H1 (cell line): ENCODE measurements around the gene SLC39A2. TPM values are rescaled to one million over a fixed set of nuclear protein-coding genes. Genes with fewer than 3 reads are reported as not detected.

Source experiments
- CTCF ChIA-PET: fragments of 300-600 bp; sonication (Branson Sonifier 250); formaldehyde crosslinking; loops from one replicate; lab custom pipeline; 2021; ENCODE audit not compliant: partially characterized antibody; lab: Charles Lee
- POLR2A ChIA-PET: fragments of 300-600 bp; sonication (Branson Sonifier 250); formaldehyde crosslinking; loops from one replicate; lab custom pipeline; 2021; ENCODE audit warnings: inconsistent platforms; ENCODE audit not compliant: partially characterized antibody; lab: Charles Lee
- DNase-seq, 2 experiments: peaks; one replicate each; pipeline versions ENCODE4 v3.0.0 to v3.0.0-alpha.2; 2010 to 2022; ENCODE audit warnings: low spot score in 2 of 2, low read depth in 1 of 2, mixed read lengths in 1 of 2
- FAIRE-seq: peaks from 2 replicates; lab custom pipeline; 2011; peaks lifted over from hg19 to GRCh38; lab: Jason Lieb, UNC
- H2AFZ ChIP-seq: 2 replicates; pipeline ENCODE4 v1.8.1; 2012; ENCODE audit warnings: low read length, inconsistent platforms
- H2AK5ac ChIP-seq: 2 replicates; pipeline ENCODE4 v1.6.1; 2013; ENCODE audit warnings: low read depth, low read length
- H2BK120ac ChIP-seq: replicated peaks from 2 replicates; pipeline ENCODE3; 2013; ENCODE audit warnings: low read depth, low read length, inconsistent platforms
- H2BK12ac ChIP-seq: 2 replicates; pipeline ENCODE4 v1.6.1; 2013; ENCODE audit warnings: low read depth, low read length
- H2BK15ac ChIP-seq: 2 replicates; pipeline ENCODE4 v1.6.1; 2013; ENCODE audit warnings: low read length
- H2BK20ac ChIP-seq: 2 replicates; pipeline ENCODE4 v1.6.1; 2013; ENCODE audit warnings: low read length
- H2BK5ac ChIP-seq: 2 replicates; pipeline ENCODE4 v1.6.1; 2013; ENCODE audit warnings: low read depth, low read length
- H3K14ac ChIP-seq: 2 replicates; pipeline ENCODE4 v1.6.1; 2013; ENCODE audit warnings: inconsistent platforms; ENCODE audit not compliant: insufficient read length
- H3K18ac ChIP-seq: 2 replicates; pipeline ENCODE4 v1.6.1; 2013; ENCODE audit warnings: low read length; ENCODE audit errors: extremely low read depth
- H3K23ac ChIP-seq: 2 replicates; pipeline ENCODE4 v1.6.1; 2013; ENCODE audit warnings: inconsistent platforms; ENCODE audit not compliant: insufficient read length
- H3K23me2 ChIP-seq: 2 replicates; pipeline ENCODE4 v1.6.1; 2013; ENCODE audit warnings: low read depth, low read length
- H3K27ac ChIP-seq: 2 replicates; pipeline ENCODE4 v1.6.1; 2011; ENCODE audit warnings: low read depth, low read length, inconsistent platforms
- H3K27me3 ChIP-seq, 4 experiments: replicated peaks in 1 of 4; 1 replicate in 1 of 4; 2 replicates in 3 of 4; pipeline versions ENCODE4 v1.6.1 to v1.8.1; 2011 to 2013; ENCODE audit warnings: low read length in 3 of 4, mild to moderate bottlenecking in 3 of 4, inconsistent platforms in 2 of 4, mixed read lengths in 2 of 4, moderate library complexity in 1 of 4; ENCODE audit not compliant: control insufficient read depth in 3 of 4, insufficient read depth in 3 of 4; ENCODE audit errors: extremely low read depth in 1 of 4
- H3K36me3 ChIP-seq, 4 experiments: 2 replicates each; pipeline versions ENCODE4 v1.6.1 to v1.8.1; 2011 to 2013; ENCODE audit warnings: mild to moderate bottlenecking in 4 of 4, low read length in 3 of 4, moderate library complexity in 2 of 4, control low read depth in 1 of 4, inconsistent platforms in 1 of 4; ENCODE audit not compliant: insufficient read depth in 4 of 4, control insufficient read depth in 2 of 4
- H3K4ac ChIP-seq: replicated peaks from 2 replicates; pipeline ENCODE3; 2013; ENCODE audit warnings: low read length, low read depth, mixed read lengths, inconsistent platforms; ENCODE audit not compliant: insufficient read length
- H3K4me1 ChIP-seq, 4 experiments: replicated peaks in 1 of 4; 1 replicate in 1 of 4; 2 replicates in 3 of 4; pipeline versions ENCODE4 v1.6.1 to v1.8.1; 2011 to 2013; ENCODE audit warnings: low read length in 3 of 4, inconsistent platforms in 2 of 4, mixed read lengths in 1 of 4; ENCODE audit not compliant: insufficient read depth in 4 of 4, control insufficient read depth in 3 of 4
- H3K4me2 ChIP-seq, 2 experiments: 2 replicates each; pipeline versions ENCODE4 v1.6.1 to v1.8.1; 2011 to 2013; ENCODE audit warnings: low read depth in 2 of 2, low read length in 2 of 2, control low read depth in 1 of 2, inconsistent platforms in 1 of 2, mild to moderate bottlenecking in 1 of 2; ENCODE audit not compliant: insufficient read depth in 1 of 2
- H3K4me3 ChIP-seq, 4 experiments: fragments of 200-600, 300-600 bp in 1 of 4; sonication (generic), shearing (Covaris generic), sonication (Bioruptor Twin) in 1 of 4; 2 replicates each; pipeline versions ENCODE4 v1.5.1 to v1.8.1; 2011 to 2016; ENCODE audit warnings: low read length in 4 of 4, low read depth in 3 of 4, control low read depth in 2 of 4, inconsistent platforms in 2 of 4, mild to moderate bottlenecking in 2 of 4, mixed read lengths in 1 of 4, moderate library complexity in 1 of 4; ENCODE audit not compliant: insufficient read depth in 2 of 4; ENCODE audit errors: extremely low read depth in 1 of 4
- H3K56ac ChIP-seq: replicated peaks from 2 replicates; pipeline ENCODE3; 2013; ENCODE audit warnings: low read depth, mild to moderate bottlenecking, mixed read lengths, low read length, inconsistent platforms; ENCODE audit not compliant: insufficient read length
- H3K79me1 ChIP-seq: 2 replicates; pipeline ENCODE4 v1.6.1; 2013; ENCODE audit warnings: low read depth, low read length, control low read depth
- H3K79me2 ChIP-seq, 2 experiments: 2 replicates each; pipeline versions ENCODE4 v1.6.1 to v1.8.1; 2012 to 2013; ENCODE audit warnings: low read length in 2 of 2, mild to moderate bottlenecking in 2 of 2, inconsistent platforms in 1 of 2; ENCODE audit not compliant: insufficient read depth in 2 of 2, control insufficient read depth in 1 of 2
- H3K9ac ChIP-seq, 4 experiments: replicated peaks in 1 of 4; 1 replicate in 1 of 4; 2 replicates in 3 of 4; pipeline versions ENCODE4 v1.6.1 to v1.8.1; 2011 to 2013; ENCODE audit warnings: low read depth in 3 of 4, low read length in 3 of 4, control low read depth in 2 of 4, mild to moderate bottlenecking in 2 of 4, moderate library complexity in 2 of 4, inconsistent platforms in 1 of 4; ENCODE audit errors: extremely low read depth in 1 of 4
- H3K9me3 ChIP-seq, 2 experiments: 2 replicates each; pipeline versions ENCODE4 v1.6.1 to v1.8.1; 2012 to 2013; ENCODE audit warnings: mild to moderate bottlenecking in 2 of 2, moderate library complexity in 2 of 2, control low read depth in 1 of 2, inconsistent platforms in 1 of 2, low read depth in 1 of 2, low read length in 1 of 2, mixed read lengths in 1 of 2; ENCODE audit not compliant: insufficient read depth in 2 of 2
- H4K20me1 ChIP-seq, 2 experiments: replicated peaks in 1 of 2; 2 replicates each; pipeline versions ENCODE3 to v1.8.1; 2011 to 2013; ENCODE audit warnings: inconsistent platforms in 2 of 2, low read length in 2 of 2, mild to moderate bottlenecking in 1 of 2; ENCODE audit not compliant: insufficient read depth in 2 of 2, control insufficient read depth in 1 of 2
- H4K5ac ChIP-seq: 2 replicates; pipeline ENCODE4 v1.6.1; 2013; ENCODE audit warnings: low read length, low read depth, mixed read lengths, inconsistent platforms; ENCODE audit not compliant: insufficient read length
- H4K8ac ChIP-seq: 2 replicates; pipeline ENCODE4 v1.8.0; 2013; ENCODE audit warnings: mild to moderate bottlenecking, moderate library complexity, low read length, inconsistent platforms; ENCODE audit not compliant: insufficient read depth; ENCODE audit errors: extremely low read depth
- H4K91ac ChIP-seq: replicated peaks from 2 replicates; pipeline ENCODE3; 2013; ENCODE audit warnings: low read length, mixed read lengths, inconsistent platforms; ENCODE audit not compliant: insufficient read length
- ASH2L ChIP-seq: fragments of 200-600, 300-600 bp; sonication (generic); IDR thresholded peaks from one replicate; pipeline ENCODE4 v1.7.1; 2017; ENCODE audit warnings: low read length
- CHD1 ChIP-seq: IDR thresholded peaks from 2 replicates; pipeline ENCODE4 v1.6.1; 2012; ENCODE audit warnings: low read depth, low read length, improper control_type of control experiment
- CTBP2 ChIP-seq: IDR thresholded peaks from 2 replicates; pipeline ENCODE4 v1.7.0; 2011; ENCODE audit warnings: borderline replicate concordance, mild to moderate bottlenecking, moderate library complexity, mixed read lengths, low read length; ENCODE audit not compliant: insufficient read depth, insufficient read length
- GABPA ChIP-seq: IDR thresholded peaks from 2 replicates; pipeline ENCODE4 v1.6.1; 2011; ENCODE audit warnings: mild to moderate bottlenecking, low read length, moderate library complexity, borderline replicate concordance; ENCODE audit not compliant: insufficient read depth
- TAF7 ChIP-seq: optimal IDR thresholded peaks from 2 replicates; pipeline ENCODE3; 2011; ENCODE audit warnings: low read depth, mild to moderate bottlenecking, inconsistent platforms, low read length, moderate library complexity, borderline replicate concordance
- WGBS, 2 experiments: shearing (Covaris generic) in 1 of 2; methylation state at CpG; one replicate each; pipeline versions ENCODE4 v1.1.6 to v1.1.7; 2013 to 2015; ENCODE audit warnings: low lambda C conversion rate in 2 of 2, mixed read lengths in 2 of 2, inconsistent platforms in 1 of 2, low coverage in 1 of 2, missing lambda C conversion rate in 1 of 2; ENCODE audit not compliant: insufficient replicate concordance in 2 of 2, insufficient coverage in 1 of 2, insufficient read length in 1 of 2; ENCODE audit errors: extremely low coverage in 1 of 2, missing lambda C conversion rate in 1 of 2; 5-methylcytosine and 5-hydroxymethylcytosine counted together
- long read RNA-seq, 2 experiments: library from RNA in 1 of 2; library from capped mRNA in 1 of 2; stranded (forward); transcript quantifications; one replicate each; pipeline ENCODE4 v2.0.0, GENCODE V29; 2021; ENCODE audit warnings: inconsistent platforms in 1 of 2
- polyA minus RNA-seq, 3 experiments: library from RNA; depleted of rRNA, polyadenylated mRNA; stranded (reverse); fragments of >200 nt; gene quantifications; 1 replicate in 2 of 3; 2 replicates in 1 of 3; pipeline ENCODE4 v1.2.3, GENCODE V29; 2011
- polyA plus RNA-seq, 7 experiments: library from polyadenylated mRNA; depleted of rRNA in 3 of 7; stranded (reverse) in 5 of 7; unstranded in 2 of 7; fragments of >200 nt in 5 of 7; fragments of 200-250 nt in 2 of 7; gene quantifications; 1 replicate in 5 of 7; 2 replicates in 1 of 7; 4 replicates in 1 of 7; pipeline versions ENCODE4 v1.2.1 to v1.2.3, GENCODE V29; 2011 to 2013; ENCODE audit warnings: missing spikeins in 2 of 7, mixed read lengths in 2 of 7
- total RNA-seq: library from RNA; stranded (reverse); fragmentation: NEBNext Ultra II Directional; extraction: Animal tissue kit (Norgen Biotek cat#: 25700); gene quantifications from 2 replicates; pipeline ENCODE4 v1.2.1, GENCODE V29; 2021

SLC39A2 gene
- total RNA-seq: 0.22 TPM in 1 of 2 replicates, not detected in the other
- polyA plus RNA-seq (2011; rRNA removed): 0.14 and 0.31 TPM in 2 replicates
- 0.09 TPM for polyA plus RNA-seq (2011; cell fraction: cytosol; rRNA removed)
- polyA plus RNA-seq (2011; cell fraction: nucleus; rRNA removed): 0.29 TPM
- polyA plus RNA-seq (2012, experiment 1 of 2): 0.19 to 0.43 TPM in 2 of 4 replicates, not detected in the others
- 0.21 TPM for polyA plus RNA-seq (2012, experiment 2 of 2)
- polyA plus RNA-seq (2013, experiment 1 of 2): 0.06 TPM
- polyA plus RNA-seq (2013, experiment 2 of 2): 0.07 TPM
- polyA minus RNA-seq (2011; rRNA and poly(A)+ RNA removed): 0.13 TPM in 1 of 2 replicates, not detected in the other
- not detected for polyA minus RNA-seq (2011; cell fraction: cytosol; rRNA and poly(A)+ RNA removed)
- polyA minus RNA-seq (2011; cell fraction: nucleus; rRNA and poly(A)+ RNA removed): not detected
- long read RNA-seq, experiment 1: 0 reads
- long read RNA-seq, experiment 2: 0 reads

GRCh38 chr14:20998674-20999366 lies at the start of gene SLC39A2:
TSS of gene SLC39A2 (plus strand) at chr14:20999293. CDS start at chr14:20999447, 154 bp downstream.
- peaks cover 0 to 2% of the 10 kb centered on the region in 2 experiments for H4K20me1 ChIP-seq
- no peaks in the 10 kb centered on the region for H3K79me1 ChIP-seq
- H3K9me3 ChIP-seq: no peaks in the 10 kb centered on the region
- TF ChIP-seq CHD1: no peak
- no peak for TF ChIP-seq GABPA
- no peak for TF ChIP-seq TAF7
- peak; percentile 20 for TF ChIP-seq ASH2L
- TF ChIP-seq CTBP2: no peak
- TF ChIP-seq, all 59 proteins: peak for 1
- H3K9ac ChIP-seq: no peak within 1 kb of the TSS
- H3K18ac ChIP-seq: no peak within 1 kb of the TSS
- H4K91ac ChIP-seq: no peak within 1 kb of the TSS
- H3K14ac ChIP-seq: no peak within 1 kb of the TSS
- H3K27me3 ChIP-seq: no peaks in the 10 kb centered on the region
- no peak within 1 kb of the TSS for H3K23ac ChIP-seq
- no peak within 1 kb of the TSS; the same call in 1 of the 2 replicates for H2BK12ac ChIP-seq
- 48% methylated on average over 6 of the region's 6 CpGs; no CpG with 5 or more reads in 1 of the 2 experiments for WGBS, 2 experiments
- ChIA-PET CTCF (interaction anchor here (0.7 to 10.6 kb wide), 13 partner anchors 14 to 307 kb away, joined by 3 to 117 read pairs (median 4); no protein-coding TSS in a partner anchor), POLR2A (interaction anchor here (0.6 to 1.8 kb wide), 10 partner anchors 10 to 202 kb away, joined by 3 to 5 read pairs (median 4); no protein-coding TSS in a partner anchor)
- no peak within 1 kb of the TSS for H2AK5ac ChIP-seq
- H3K4me3 ChIP-seq: peak within 1 kb of the TSS in 1 of 4 experiments; percentile 9; a peak in 1 of 8 replicates
- no peak within 1 kb of the TSS for H3K27ac ChIP-seq
- no peak within 1 kb of the TSS for H4K8ac ChIP-seq
- no peak within 1 kb of the TSS for H3K56ac ChIP-seq
- H3K4ac ChIP-seq: no peak within 1 kb of the TSS
- 0 out of 2 replicates have a peak within 1 kb of the TSS, but pooled peaks have one; percentile 76 for H2BK15ac ChIP-seq
- H2BK120ac ChIP-seq: no peak within 1 kb of the TSS
- H2BK20ac ChIP-seq: no peak within 1 kb of the TSS
- no peaks in the 10 kb centered on the region; the same call in 1 of the 2 replicates for H3K23me2 ChIP-seq
- H3K4me2 ChIP-seq: peak within 1 kb of the TSS; percentile 32 to 55; a peak in 2 of 4 replicates
- peak within 1 kb of the TSS; percentile 54; the same call in 1 of the 2 replicates for H2AFZ ChIP-seq
- DNase-seq (peak in 1 of 2 experiments; percentile 60), FAIRE-seq (peak; percentile 70)
- no peaks in the 10 kb centered on the region for H3K79me2 ChIP-seq
- no peak within 1 kb of the TSS for H2BK5ac ChIP-seq
- H3K36me3 ChIP-seq: peaks cover 19 to 31% (median 25%) of the 10 kb centered on the region in 4 experiments
- H4K5ac ChIP-seq: no peak within 1 kb of the TSS
- H3K4me1 ChIP-seq: peaks cover 2 to 6% (median 5%) of the 10 kb centered on the region in 4 experiments; a peak in 5 of 7 replicates
